Endometrial microvascular endothelial cells (primary cell): ENCODE results near the gene GGT6. TPM values are rescaled to one million over a fixed set of nuclear protein-coding genes. Genes with fewer than 3 reads are reported as not detected.
"Not testable (repeated sequence)": the region's sequence is repeated elsewhere in the genome, so short reads cannot be mapped to it uniquely, and the experiment has no call there.

ENCODE experiments used
- in situ Hi-C: cut with HindIII; loops from 2 replicates; pipeline ENCODE4 v1.10.0; 2017; ENCODE audit warnings: low sequenced_read_pairs, low pct_unique_long_range_greater_than_20kb; ENCODE audit errors: inconsistent ontology term
- total RNA-seq: library from RNA; depleted of rRNA; stranded (reverse); fragments of >200 nt; gene quantifications from one replicate; pipeline ENCODE4 v1.2.3, GENCODE V29; 2015; ENCODE audit errors: inconsistent ontology term

Gene GGT6
- total RNA-seq, 1 donor from 2014 or later: not detected

- in situ Hi-C loops: no loop called here
Observed at GRCh38 chr17:4593021-4593421, 32.6 kb upstream of the GGT6 start.

GRCh38 chr17:4592240-4593005 is 32.0 kb upstream of the GGT6 start:
- in situ Hi-C loops: no loop called here

- in situ Hi-C loops: no loop called here
Observed at GRCh38 chr17:4591529-4591928, 31.2 kb upstream of the GGT6 start.

GRCh38 chr17:4590981-4591453 is 30.6 kb upstream of the GGT6 start:
- in situ Hi-C loops: no loop called here

GRCh38 chr17:4590042-4590441 is 29.7 kb upstream of the GGT6 start:
- in situ Hi-C loops: not testable (repeated sequence)

DNA sequence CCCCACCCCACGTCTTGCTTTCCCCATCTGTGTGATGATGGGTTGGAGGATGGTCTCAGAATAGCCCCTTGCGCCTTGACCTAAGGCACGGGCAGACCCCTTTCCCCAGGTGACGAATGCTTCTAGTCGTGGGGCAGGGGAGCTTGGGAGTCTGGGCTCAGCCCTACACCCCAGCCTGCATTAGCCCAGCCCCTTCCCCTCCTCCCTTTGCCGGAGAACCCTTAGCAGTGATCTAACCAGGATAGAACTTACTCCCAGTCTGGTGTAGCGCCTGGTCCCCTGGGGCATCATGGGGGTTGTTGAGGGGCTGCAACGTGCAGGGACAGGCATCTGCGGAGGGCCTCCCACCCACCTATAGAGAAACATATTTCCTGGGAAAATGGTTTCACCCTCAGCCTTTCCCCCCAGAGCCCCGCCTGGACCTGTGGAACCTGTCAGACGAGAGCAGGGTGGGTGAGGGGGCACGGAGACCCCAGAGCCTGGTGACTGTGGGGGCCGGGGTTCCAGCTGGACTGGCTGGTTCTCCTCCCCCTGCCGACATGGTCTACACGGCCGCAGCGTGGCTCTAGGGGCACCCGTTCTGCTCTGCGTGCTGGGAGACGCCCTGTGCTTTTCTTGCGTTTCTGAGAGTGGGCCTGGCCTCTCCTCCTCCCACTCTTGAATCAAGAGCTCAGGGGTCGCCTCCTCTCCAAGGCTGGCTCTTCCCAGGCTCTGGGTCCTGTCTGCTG is 28.7 kb upstream of the GGT6 start:
- in situ Hi-C loops: no loop called here

DNA sequence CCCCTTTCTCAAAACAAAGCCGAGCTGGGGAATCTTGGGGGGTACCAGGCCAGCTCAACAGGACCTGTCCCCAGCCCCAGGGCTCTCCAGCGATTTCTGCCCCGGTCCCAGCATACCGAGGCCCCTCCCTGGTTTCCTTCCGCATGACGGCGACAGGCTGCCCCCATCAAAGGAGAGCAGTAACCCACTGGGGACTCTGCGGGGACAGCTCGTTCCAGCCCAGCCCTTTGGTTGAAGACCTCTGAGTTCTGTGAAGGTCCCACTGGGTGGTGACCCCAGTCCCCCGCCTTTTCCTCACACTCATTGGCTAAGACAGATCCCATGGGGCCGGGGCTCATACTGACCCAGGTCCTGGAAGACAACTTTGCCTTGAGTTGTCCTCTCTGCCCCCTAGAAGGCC is 28.0 kb upstream of the GGT6 start:
- in situ Hi-C loops: no loop called here

- in situ Hi-C loops: no loop called here
Observed at GRCh38 chr17:4587803-4588202, 27.4 kb upstream of the GGT6 start.

DNA sequence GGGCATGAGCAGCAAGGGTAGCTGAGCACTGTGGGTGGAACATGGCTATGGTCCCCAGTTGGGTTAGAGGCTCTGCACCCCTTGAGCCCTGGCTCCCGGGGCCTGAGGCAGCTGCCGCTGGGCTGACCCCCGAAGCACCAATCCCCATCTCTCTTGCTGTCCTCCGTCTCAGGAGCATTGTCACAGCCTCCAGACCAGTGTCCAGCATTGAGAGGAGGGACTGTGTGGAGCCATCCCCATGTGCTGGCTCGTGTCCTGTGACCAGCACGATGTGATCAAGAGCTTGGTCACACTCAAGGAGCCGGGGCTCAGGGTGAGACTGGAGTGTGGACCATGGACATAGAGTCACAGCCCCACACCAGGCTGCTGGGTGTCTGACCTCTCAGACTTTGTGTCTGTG is 26.8 kb upstream of the GGT6 start:
- in situ Hi-C loops: no loop called here

- in situ Hi-C loops: no loop called here
Observed at GRCh38 chr17:4586043-4586442, 25.7 kb upstream of the GGT6 start.

DNA sequence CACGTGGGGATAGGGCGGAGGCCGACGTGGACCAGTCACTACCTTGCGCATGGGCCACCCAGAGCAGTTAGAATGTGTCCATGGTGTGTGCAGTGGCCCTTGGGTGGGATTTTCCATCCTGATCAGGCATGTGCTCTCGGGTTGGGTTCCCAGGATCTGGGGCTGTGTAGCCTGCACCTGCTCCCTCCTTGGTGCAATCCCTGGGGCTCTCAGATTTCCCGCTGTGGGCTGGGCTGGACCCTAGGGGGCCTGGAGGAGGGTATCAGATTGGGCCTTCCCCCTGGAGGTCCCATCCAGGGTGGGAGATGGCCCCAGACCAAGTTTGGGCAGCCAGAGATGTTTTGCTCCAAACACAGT is 25.2 kb upstream of the GGT6 start:
- in situ Hi-C loops: no loop called here

DNA sequence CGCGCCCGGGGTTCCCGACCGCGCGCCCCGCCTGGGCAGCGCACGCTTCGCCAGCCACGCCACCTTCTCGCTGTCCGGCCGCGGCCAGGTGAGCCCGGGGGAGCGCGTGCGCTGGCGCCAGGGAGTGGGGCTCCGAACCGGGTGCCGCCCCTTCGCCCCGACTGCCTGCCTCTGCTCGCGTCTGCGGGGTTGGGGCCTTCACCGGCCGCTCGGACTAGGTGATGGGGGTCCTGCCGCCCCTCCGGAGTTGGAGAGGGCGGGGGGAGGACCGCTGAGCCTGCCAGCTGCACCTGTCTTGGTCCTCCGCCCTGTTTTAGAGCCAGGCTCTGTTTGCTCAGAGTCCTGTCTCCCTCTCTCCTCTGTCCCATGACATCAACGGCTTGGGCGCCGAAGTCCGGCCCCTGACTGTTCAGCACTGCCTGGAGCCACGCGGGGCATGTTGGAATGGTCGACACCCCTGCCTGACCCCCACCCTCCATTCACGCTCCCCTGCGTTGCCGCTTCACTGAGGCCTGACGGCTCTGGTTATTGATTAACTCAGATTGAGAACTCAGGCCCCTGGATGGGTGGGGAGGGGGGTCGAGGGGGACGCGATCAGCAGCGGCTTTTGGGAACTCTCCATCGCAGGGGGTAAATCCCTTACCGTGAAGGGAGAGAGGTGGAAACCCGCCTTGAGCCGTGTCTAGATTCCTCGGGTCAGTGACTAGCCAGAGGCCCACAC is 24.7 kb upstream of the GGT6 start:
- in situ Hi-C loops: no loop called here

GRCh38 chr17:4584101-4584916 is 23.9 kb upstream of the GGT6 start, which contains the start of gene SMTNL2:
Gene SMTNL2 (plus strand): TSS chr17:4584529. CDS start chr17:4584606, 77 bp downstream.
- in situ Hi-C loops: no loop called here

DNA sequence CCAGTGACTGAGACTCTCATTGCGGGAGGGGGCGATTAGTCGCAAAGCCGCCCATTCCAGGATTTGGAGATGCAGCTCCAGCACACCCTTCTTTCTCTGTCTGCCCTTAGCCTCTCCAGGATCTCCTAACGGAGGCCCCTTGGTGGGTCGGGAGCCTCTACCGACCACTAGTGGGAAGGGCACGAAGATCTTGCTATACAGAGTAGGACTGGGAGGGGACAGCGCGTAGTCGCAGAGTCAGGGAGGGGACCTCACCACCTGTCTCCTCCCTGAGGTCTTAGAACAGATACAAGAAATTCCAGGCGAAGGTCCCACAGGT is 23.4 kb upstream of the GGT6 start:
- in situ Hi-C loops: no loop called here

GRCh38 chr17:4583206-4583605 is 22.8 kb upstream of the GGT6 start:
- in situ Hi-C loops: no loop called here

DNA sequence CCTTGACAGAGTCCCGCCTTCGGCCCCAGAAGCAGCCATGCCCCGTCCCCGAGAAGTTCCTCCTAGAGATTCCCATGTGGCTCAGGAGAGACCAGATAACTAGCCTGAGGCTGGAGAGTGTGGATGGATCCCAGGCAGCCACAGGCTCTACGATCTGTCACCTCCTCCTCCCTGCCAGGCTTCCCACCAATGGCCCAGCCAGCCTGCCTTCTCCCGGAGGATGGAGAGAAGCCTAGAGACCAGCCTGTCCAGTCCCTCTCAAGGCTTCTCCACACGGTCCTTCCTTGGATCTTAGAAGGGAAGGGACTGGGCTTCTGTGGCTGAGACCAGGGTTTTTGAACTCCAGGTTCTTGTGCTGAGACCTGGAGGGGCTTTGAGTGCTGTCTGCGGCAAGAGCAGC is 22.3 kb upstream of the GGT6 start:
- in situ Hi-C loops: no loop called here

GRCh38 chr17:4582101-4582501 is 21.7 kb upstream of the GGT6 start:
- in situ Hi-C loops: no loop called here

DNA sequence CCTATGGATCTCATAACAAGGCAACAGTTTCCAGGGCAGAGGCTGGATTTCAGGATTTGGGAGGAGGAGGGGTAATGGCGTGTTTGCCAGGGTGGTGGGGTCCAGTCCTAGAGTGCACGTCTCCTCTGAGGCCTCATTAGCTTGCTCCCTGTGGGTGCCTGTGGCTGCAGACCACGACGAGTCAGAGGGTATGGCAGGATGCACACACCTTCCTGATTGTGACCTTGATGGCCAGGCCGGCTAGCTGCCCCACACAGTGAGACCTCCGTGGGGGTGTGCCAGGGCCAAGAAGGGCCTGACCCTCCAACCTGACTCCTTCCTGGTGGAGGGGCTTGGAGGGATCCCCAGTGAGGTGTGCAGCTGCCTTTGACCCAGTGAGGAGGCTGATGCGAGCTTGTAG is 19.9 kb upstream of the GGT6 start:
- in situ Hi-C loops: no loop called here

DNA sequence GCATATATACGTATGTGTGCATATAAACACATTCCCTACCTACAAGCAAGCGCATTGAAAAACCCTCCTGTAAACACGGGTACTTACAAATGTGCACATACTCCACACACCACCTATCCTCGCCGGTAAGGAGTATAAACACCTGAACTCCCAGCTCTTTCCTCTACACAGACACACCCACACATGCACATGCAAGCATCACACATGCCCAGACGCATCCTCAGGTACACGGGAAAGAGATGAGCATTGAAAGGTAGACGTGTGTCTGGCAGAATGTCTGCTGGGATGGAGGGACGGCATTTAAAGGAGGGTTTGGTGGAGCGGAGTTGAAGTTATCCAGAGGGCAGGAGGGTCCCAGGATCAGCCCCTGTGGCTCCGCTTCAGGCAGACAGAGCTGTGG is 19.3 kb upstream of the GGT6 start:
- in situ Hi-C loops: no loop called here
